ENCODE results near the gene SLC25A22. TPM values are rescaled to one million over a fixed set of nuclear protein-coding genes. Genes with fewer than 3 reads are reported as not detected.
A peak's percentile ranks its signal among the peaks of the same experiment; 100 is the strongest.

SLC25A22 gene
- total and polyA plus RNA-seq, 10 of the 15 experiments (the other 5 are each of a cell fraction or from before 2014, with no cell fraction given) = 0.27 to 27.0 (median 8.2) TPM

DNA sequence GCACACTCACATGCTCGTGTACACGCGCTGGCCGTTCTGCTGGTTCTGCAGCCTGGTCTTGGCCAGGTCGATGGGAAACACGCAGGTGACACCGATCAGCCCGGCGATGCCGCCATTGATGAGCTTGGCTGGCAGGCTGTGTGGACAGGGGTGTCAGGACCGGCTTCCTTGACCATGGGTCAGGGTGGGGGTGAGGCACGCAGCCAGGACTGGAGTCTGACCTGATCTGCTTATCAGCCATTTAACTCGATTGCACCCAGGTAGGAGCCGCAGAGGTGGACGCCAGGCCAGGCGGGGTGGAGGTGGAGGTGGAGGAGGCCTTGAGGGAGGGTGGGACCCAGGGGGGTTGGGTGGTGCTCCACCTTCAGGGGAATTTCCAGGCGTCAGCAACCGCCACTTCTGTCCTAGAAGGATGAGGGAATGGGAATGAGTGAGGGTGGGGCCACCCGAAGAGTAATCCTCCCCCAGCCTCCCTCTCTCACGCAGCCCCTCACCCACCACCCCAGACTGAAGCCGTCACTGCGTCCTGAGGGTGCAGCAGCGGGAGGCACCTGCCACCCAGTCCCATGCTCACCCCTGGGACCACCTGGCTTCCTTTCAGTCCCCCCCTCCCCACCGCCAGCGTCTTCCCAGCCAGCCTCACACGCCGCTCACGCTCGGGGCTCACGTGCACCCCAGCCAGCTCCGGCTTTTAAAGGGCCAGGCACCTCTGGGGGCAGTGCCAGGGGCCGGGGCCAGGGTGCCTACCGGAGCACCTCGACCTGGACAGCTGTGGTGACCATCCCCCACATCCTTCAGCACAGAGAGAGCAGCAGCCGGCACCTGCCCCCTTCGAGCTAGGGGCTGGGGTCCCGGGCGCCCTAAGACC is 3.1 kb downstream of the SLC25A22 start (continued):
- TF ChIP-seq, protein P1, sequence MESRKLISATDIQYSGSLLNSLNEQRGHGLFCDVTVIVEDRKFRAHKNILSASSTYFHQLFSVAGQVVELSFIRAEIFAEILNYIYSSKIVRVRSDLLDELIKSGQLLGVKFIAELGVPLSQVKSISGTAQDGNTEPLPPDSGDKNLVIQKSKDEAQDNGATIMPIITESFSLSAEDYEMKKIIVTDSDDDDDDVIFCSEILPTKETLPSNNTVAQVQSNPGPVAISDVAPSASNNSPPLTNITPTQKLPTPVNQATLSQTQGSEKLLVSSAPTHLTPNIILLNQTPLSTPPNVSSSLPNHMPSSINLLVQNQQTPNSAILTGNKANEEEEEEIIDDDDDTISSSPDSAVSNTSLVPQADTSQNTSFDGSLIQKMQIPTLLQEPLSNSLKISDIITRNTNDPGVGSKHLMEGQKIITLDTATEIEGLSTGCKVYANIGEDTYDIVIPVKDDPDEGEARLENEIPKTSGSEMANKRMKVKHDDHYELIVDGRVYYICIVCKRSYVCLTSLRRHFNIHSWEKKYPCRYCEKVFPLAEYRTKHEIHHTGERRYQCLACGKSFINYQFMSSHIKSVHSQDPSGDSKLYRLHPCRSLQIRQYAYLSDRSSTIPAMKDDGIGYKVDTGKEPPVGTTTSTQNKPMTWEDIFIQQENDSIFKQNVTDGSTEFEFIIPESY (IDR thresholded peaks at IDR 0.05) = no peak
- no peak for TF ChIP-seq LARP7 (IDR thresholded peaks at IDR 0.05)
- no peak for TF ChIP-seq KLF5 (IDR thresholded peaks at IDR 0.05; ENCODE audit: partially characterized antibody)
- TF ChIP-seq, protein P2, sequence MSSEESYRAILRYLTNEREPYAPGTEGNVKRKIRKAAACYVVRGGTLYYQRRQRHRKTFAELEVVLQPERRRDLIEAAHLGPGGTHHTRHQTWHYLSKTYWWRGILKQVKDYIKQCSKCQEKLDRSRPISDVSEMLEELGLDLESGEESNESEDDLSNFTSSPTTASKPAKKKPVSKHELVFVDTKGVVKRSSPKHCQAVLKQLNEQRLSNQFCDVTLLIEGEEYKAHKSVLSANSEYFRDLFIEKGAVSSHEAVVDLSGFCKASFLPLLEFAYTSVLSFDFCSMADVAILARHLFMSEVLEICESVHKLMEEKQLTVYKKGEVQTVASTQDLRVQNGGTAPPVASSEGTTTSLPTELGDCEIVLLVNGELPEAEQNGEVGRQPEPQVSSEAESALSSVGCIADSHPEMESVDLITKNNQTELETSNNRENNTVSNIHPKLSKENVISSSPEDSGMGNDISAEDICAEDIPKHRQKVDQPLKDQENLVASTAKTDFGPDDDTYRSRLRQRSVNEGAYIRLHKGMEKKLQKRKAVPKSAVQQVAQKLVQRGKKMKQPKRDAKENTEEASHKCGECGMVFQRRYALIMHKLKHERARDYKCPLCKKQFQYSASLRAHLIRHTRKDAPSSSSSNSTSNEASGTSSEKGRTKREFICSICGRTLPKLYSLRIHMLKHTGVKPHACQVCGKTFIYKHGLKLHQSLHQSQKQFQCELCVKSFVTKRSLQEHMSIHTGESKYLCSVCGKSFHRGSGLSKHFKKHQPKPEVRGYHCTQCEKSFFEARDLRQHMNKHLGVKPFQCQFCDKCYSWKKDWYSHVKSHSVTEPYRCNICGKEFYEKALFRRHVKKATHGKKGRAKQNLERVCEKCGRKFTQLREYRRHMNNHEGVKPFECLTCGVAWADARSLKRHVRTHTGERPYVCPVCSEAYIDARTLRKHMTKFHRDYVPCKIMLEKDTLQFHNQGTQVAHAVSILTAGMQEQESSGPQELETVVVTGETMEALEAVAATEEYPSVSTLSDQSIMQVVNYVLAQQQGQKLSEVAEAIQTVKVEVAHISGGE (CRISPR knock-in tag; IDR thresholded peaks at IDR 0.05) = no peak
- no peak for TF ChIP-seq SPI1 (IDR thresholded peaks at IDR 0.05; ENCODE audit: borderline replicate concordance, insufficient read depth, low read depth, low read length)
- TF ChIP-seq, protein P3, sequence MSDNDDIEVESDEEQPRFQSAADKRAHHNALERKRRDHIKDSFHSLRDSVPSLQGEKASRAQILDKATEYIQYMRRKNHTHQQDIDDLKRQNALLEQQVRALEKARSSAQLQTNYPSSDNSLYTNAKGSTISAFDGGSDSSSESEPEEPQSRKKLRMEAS (IDR thresholded peaks at IDR 0.05; ENCODE audit: low read depth, low read length) = no peak
- TF ChIP-seq HDAC2 (IDR thresholded peaks at IDR 0.05) = no peak
- no peak for TF ChIP-seq NR2F1 (conservative IDR thresholded peaks at IDR 0.05)
- TF ChIP-seq FOXK2 (IDR thresholded peaks at IDR 0.05) = no peak
- no peak for TF ChIP-seq SREBF1 (IDR thresholded peaks at IDR 0.05; ENCODE audit: low read length)
- TF ChIP-seq KAT2A (conservative IDR thresholded peaks at IDR 0.05; ENCODE audit: control insufficient read depth, low read depth, low read length) = no peak
- 0 out of 2 replicates have a peak, but pooled peaks have one; percentile 6 for TF ChIP-seq IKZF1 (conservative IDR thresholded peaks at IDR 0.05)
- TF ChIP-seq, protein P4, sequence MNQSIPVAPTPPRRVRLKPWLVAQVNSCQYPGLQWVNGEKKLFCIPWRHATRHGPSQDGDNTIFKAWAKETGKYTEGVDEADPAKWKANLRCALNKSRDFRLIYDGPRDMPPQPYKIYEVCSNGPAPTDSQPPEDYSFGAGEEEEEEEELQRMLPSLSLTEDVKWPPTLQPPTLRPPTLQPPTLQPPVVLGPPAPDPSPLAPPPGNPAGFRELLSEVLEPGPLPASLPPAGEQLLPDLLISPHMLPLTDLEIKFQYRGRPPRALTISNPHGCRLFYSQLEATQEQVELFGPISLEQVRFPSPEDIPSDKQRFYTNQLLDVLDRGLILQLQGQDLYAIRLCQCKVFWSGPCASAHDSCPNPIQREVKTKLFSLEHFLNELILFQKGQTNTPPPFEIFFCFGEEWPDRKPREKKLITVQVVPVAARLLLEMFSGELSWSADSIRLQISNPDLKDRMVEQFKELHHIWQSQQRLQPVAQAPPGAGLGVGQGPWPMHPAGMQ (IDR thresholded peaks at IDR 0.05; ENCODE audit: borderline replicate concordance) = no peak
- no peak for TF ChIP-seq TBL1XR1 (IDR thresholded peaks at IDR 0.05; ENCODE audit: low read depth, low read length)
- TF ChIP-seq, protein P5, sequence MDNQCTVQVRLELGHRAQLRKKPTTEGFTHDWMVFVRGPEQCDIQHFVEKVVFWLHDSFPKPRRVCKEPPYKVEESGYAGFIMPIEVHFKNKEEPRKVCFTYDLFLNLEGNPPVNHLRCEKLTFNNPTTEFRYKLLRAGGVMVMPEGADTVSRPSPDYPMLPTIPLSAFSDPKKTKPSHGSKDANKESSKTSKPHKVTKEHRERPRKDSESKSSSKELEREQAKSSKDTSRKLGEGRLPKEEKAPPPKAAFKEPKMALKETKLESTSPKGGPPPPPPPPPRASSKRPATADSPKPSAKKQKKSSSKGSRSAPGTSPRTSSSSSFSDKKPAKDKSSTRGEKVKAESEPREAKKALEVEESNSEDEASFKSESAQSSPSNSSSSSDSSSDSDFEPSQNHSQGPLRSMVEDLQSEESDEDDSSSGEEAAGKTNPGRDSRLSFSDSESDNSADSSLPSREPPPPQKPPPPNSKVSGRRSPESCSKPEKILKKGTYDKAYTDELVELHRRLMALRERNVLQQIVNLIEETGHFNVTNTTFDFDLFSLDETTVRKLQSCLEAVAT (IDR thresholded peaks at IDR 0.05) = 0 out of 2 replicates have a peak, but pooled peaks have one; percentile 23
- TF ChIP-seq, protein P6, sequence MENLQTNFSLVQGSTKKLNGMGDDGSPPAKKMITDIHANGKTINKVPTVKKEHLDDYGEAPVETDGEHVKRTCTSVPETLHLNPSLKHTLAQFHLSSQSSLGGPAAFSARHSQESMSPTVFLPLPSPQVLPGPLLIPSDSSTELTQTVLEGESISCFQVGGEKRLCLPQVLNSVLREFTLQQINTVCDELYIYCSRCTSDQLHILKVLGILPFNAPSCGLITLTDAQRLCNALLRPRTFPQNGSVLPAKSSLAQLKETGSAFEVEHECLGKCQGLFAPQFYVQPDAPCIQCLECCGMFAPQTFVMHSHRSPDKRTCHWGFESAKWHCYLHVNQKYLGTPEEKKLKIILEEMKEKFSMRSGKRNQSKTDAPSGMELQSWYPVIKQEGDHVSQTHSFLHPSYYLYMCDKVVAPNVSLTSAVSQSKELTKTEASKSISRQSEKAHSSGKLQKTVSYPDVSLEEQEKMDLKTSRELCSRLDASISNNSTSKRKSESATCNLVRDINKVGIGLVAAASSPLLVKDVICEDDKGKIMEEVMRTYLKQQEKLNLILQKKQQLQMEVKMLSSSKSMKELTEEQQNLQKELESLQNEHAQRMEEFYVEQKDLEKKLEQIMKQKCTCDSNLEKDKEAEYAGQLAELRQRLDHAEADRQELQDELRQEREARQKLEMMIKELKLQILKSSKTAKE (IDR thresholded peaks at IDR 0.05; ENCODE audit: low read depth, poor library complexity, severe bottlenecking) = no peak
- TF ChIP-seq YBX1 (IDR thresholded peaks at IDR 0.05) = no peak
- TF ChIP-seq, protein P7, sequence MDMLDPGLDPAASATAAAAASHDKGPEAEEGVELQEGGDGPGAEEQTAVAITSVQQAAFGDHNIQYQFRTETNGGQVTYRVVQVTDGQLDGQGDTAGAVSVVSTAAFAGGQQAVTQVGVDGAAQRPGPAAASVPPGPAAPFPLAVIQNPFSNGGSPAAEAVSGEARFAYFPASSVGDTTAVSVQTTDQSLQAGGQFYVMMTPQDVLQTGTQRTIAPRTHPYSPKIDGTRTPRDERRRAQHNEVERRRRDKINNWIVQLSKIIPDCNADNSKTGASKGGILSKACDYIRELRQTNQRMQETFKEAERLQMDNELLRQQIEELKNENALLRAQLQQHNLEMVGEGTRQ (IDR thresholded peaks at IDR 0.05; ENCODE audit: borderline replicate concordance, low read depth, low read length) = no peak
